CD4-positive, alpha-beta T cell (primary cell): ENCODE data around the gene CADM2. TPM values are rescaled to one million over a fixed set of nuclear protein-coding genes. Genes with fewer than 3 reads are reported as not detected.

Experiments used
- ATAC-seq: fragments of 200-7000 bp; cut with Tn5 transposase; one replicate; pipeline ENCODE4 v1.10.0; 2022; ENCODE audit warnings: mild to moderate bottlenecking; ENCODE audit not compliant: poor library complexity
- CTCF ChIA-PET: fragments of 350-600 bp; sonication (Branson Sonifier 250); formaldehyde crosslinking; loops from one replicate; lab custom pipeline; 2021; ENCODE audit warnings: antibody characterized with exemption, inconsistent platforms; lab: Charles Lee
- POLR2A ChIA-PET: fragments of 350-600 bp; sonication (Branson Sonifier 250); formaldehyde crosslinking; loops from one replicate; lab custom pipeline; 2021; ENCODE audit warnings: antibody characterized with exemption, inconsistent platforms; lab: Charles Lee
- DNase-seq, 14 experiments: peaks; one replicate each; pipeline ENCODE4 v3.0.0-alpha.2; 2013 to 2020; ENCODE audit warnings: mixed read lengths in 2 of 14
- H3K27ac ChIP-seq, 2 donors: one replicate each; pipeline versions ENCODE4 v1.5.1 to v1.7.0; 2013; ENCODE audit warnings: low read length in 2 of 2, low read depth in 1 of 2, mild to moderate bottlenecking in 1 of 2
- H3K27me3 ChIP-seq, 2 experiments: 1 replicate in 1 of 2; 2 replicates in 1 of 2; pipeline versions ENCODE4 v1.6.1 to v1.7.0; 2013; ENCODE audit warnings: low read length in 2 of 2, control low read depth in 1 of 2, mild to moderate bottlenecking in 1 of 2, moderate library complexity in 1 of 2; ENCODE audit not compliant: insufficient read depth in 2 of 2, control insufficient read depth in 1 of 2
- H3K36me3 ChIP-seq: one replicate; pipeline ENCODE4 v1.6.1; 2013; ENCODE audit warnings: low read length, control low read depth; ENCODE audit not compliant: insufficient read depth
- H3K4me1 ChIP-seq: one replicate; pipeline ENCODE4 v1.6.1; 2013; ENCODE audit warnings: low read length, control low read depth; ENCODE audit not compliant: insufficient read depth
- H3K4me3 ChIP-seq: one replicate; pipeline ENCODE4 v1.5.1; 2013; ENCODE audit warnings: mild to moderate bottlenecking, low read length, moderate library complexity
- H3K9me3 ChIP-seq, 2 experiments: 1 replicate in 1 of 2; 2 replicates in 1 of 2; pipeline versions ENCODE4 v1.6.1 to v1.7.0; 2013; ENCODE audit warnings: low read length in 2 of 2, mild to moderate bottlenecking in 2 of 2, control low read depth in 1 of 2, moderate library complexity in 1 of 2; ENCODE audit not compliant: control insufficient read depth in 1 of 2, insufficient read depth in 1 of 2
- H3K27ac Mint-ChIP-seq: one replicate; pipeline ENCODE4 v1.8.0; 2020; ENCODE audit warnings: mixed read lengths
- H3K27me3 Mint-ChIP-seq: one replicate; pipeline ENCODE4 v1.8.0; 2021; ENCODE audit warnings: mixed read lengths
- H3K36me3 Mint-ChIP-seq: one replicate; pipeline ENCODE4 v1.8.0; 2021; ENCODE audit warnings: low read depth, mixed read lengths
- H3K4me1 Mint-ChIP-seq: one replicate; pipeline ENCODE4 v1.8.0; 2021; ENCODE audit warnings: low read depth, mixed read lengths
- H3K4me3 Mint-ChIP-seq: one replicate; pipeline ENCODE4 v1.8.0; 2020; ENCODE audit warnings: mild to moderate bottlenecking, mixed read lengths
- H3K9me3 Mint-ChIP-seq: one replicate; pipeline ENCODE4 v1.8.0; 2020; ENCODE audit warnings: mixed read lengths
- intact Hi-C, 2 experiments: fragments of 100-400 bp; cut with DNase I in 1 of 2; cut with micrococcal nuclease in 1 of 2; formaldehyde crosslinking; loops; one replicate each; pipeline versions ENCODE4 v1.15.1 to v1.9.0; 2023 to 2025; cut with DNase I, micrococcal nuclease
- total RNA-seq, 174 experiments: library from RNA in 2 of 174; stranded (reverse) in 2 of 174; gene quantifications; one replicate each; pipeline ENCODE4 v1.2.3 and lab custom pipeline; 2021 to 2026
- TF ChIP-seq, protein P1 (sequence below): fragments of 200-600 bp; IDR thresholded peaks from one replicate; pipeline ENCODE4 v1.8.0; 2022; ENCODE audit warnings: antibody characterized with exemption, mild to moderate bottlenecking

Gene CADM2
- total RNA-seq, 2 experiments from 2014 or later, result 0.03 to 0.11 TPM

DNA sequence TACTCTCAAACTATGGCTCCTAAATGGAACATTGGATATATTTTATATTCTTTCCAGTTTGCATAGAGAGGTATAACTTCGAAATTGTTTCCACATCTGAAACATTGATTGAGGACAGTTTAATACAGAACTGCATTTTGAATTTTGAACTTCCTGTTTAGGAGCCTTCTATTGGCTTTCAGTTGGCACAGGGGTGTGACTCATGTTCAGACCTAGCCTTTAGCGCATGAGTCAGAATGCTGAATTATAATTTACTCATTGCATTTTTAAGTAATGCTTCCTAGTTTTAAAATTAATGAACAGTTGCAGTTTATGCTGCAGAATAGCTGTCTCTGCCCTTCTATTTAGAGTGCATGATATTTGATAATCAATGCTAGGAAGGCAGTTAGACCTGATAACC is 751.7 kb downstream of the CADM2 start:
- TF ChIP-seq, protein P1, sequence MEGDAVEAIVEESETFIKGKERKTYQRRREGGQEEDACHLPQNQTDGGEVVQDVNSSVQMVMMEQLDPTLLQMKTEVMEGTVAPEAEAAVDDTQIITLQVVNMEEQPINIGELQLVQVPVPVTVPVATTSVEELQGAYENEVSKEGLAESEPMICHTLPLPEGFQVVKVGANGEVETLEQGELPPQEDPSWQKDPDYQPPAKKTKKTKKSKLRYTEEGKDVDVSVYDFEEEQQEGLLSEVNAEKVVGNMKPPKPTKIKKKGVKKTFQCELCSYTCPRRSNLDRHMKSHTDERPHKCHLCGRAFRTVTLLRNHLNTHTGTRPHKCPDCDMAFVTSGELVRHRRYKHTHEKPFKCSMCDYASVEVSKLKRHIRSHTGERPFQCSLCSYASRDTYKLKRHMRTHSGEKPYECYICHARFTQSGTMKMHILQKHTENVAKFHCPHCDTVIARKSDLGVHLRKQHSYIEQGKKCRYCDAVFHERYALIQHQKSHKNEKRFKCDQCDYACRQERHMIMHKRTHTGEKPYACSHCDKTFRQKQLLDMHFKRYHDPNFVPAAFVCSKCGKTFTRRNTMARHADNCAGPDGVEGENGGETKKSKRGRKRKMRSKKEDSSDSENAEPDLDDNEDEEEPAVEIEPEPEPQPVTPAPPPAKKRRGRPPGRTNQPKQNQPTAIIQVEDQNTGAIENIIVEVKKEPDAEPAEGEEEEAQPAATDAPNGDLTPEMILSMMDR, result no peak
- no peaks in the 10 kb centered on the region for H3K4me1 ChIP-seq
- intact Hi-C loops, result no loop called here
- H3K36me3 ChIP-seq, result no peaks in the 10 kb centered on the region
- CTCF ChIA-PET, result no interaction called here
- Mint-ChIP-seq H3K36me3 (no peaks in the 10 kb centered on the region), H3K4me3 (no peak overlapping the region), H3K27me3 (no peaks in the 10 kb centered on the region), H3K4me1 (no peaks in the 10 kb centered on the region), H3K9me3 (peaks cover 10% of the 10 kb centered on the region), H3K27ac (no peak overlapping the region)
- H3K4me3 ChIP-seq, result no peak overlapping the region
- H3K27me3 ChIP-seq, result no peaks in the 10 kb centered on the region
- no peak overlapping the region for H3K27ac ChIP-seq
- POLR2A ChIA-PET, result no interaction called here
- DNase-seq, result no peak
- no peak for ATAC-seq
- H3K9me3 ChIP-seq, result no peaks in the 10 kb centered on the region

DNA sequence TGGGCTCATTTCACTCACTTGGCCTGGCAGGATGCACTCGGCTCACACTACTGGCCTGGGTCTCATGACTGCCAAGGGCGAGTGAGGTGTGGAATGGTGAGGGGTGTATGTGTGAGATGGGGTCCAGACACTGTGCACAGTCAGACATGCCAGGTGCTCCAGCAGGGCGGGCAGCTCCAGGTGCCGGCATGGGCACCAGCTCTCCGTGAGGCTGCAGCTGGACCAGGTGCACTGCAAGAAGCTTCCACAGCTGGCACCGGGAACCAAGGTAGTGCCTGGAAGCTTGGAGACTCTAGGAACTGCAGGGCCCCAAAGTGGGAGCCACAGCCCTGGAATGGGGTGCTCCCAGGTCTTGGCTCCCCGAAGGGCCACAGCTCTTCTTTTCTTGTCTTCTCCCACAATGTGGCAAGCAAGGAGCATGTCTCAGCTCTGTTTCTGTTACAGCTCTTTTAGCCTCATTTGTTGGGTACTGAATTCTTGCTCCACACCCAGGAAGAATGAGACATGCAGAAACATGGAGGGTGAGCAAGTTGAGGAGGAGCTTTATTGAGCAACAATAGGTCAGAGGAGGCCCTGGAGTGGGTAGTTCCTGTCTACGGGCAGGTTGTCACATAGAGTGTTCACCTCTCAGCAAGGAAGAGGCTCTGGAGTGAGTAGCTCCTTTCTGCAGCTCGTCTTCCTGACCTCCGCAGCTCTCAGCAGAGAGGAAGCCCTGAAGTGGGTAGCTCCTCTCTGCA is 762.8 kb downstream of the CADM2 start:
- H3K27me3 Mint-ChIP-seq, result no peaks in the 10 kb centered on the region
- POLR2A ChIA-PET, result no interaction called here

DNA sequence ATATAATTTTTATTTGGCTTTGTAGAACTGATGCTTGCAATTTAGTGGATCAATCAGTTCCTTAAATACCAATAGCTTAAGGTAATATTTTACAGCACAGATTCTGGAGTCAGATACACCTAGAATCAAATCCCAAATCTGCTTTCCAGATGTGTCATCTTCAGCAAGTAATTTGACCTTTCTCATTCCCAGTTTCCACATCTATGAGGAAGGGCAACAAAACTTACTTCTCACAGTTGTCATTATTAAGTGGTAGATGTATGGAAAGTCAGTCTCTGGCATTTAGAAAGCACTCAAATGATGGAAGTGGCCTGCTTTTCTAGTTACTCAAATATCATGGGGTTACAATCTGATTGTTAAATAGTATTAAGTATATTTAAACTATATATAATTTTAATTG is 767.0 kb downstream of the CADM2 start:
- Mint-ChIP-seq H3K4me3 (no peak overlapping the region), H3K36me3 (no peaks in the 10 kb centered on the region), H3K27me3 (no peaks in the 10 kb centered on the region), H3K9me3 (peaks cover 4% of the 10 kb centered on the region), H3K27ac (no peak overlapping the region), H3K4me1 (no peaks in the 10 kb centered on the region)
- Histone ChIP-seq H3K4me3 (no peak overlapping the region), H3K36me3 (no peaks in the 10 kb centered on the region), H3K9me3 (peaks cover 0 to 7% of the 10 kb centered on the region in 2 experiments), H3K27ac (no peak overlapping the region), H3K4me1 (no peaks in the 10 kb centered on the region), H3K27me3 (no peaks in the 10 kb centered on the region)
- ATAC-seq, result no peak
- TF ChIP-seq, protein P1, result no peak
- CTCF ChIA-PET, result no interaction called here
- intact Hi-C loops, result no loop called here
- no peak for DNase-seq
- POLR2A ChIA-PET, result no interaction called here

More for the DNA sequence above, 762.8 kb downstream of the CADM2 start:
- peak in 1 of 14 experiments; percentile 6 for DNase-seq
- Histone ChIP-seq H3K36me3 (no peaks in the 10 kb centered on the region), H3K9me3 (peaks cover 0 to 7% of the 10 kb centered on the region in 2 experiments), H3K4me1 (no peaks in the 10 kb centered on the region), H3K4me3 (no peak overlapping the region), H3K27me3 (no peaks in the 10 kb centered on the region), H3K27ac (no peak overlapping the region)
- H3K4me3 Mint-ChIP-seq, result no peak overlapping the region
- no peak overlapping the region for H3K27ac Mint-ChIP-seq
- TF ChIP-seq, protein P1, result no peak
- H3K4me1 Mint-ChIP-seq, result no peaks in the 10 kb centered on the region
- intact Hi-C loops, result no loop called here
- no peak for ATAC-seq
- peaks cover 11% of the 10 kb centered on the region for H3K9me3 Mint-ChIP-seq
- H3K36me3 Mint-ChIP-seq, result no peaks in the 10 kb centered on the region
- CTCF ChIA-PET, result no interaction called here
